Esophagus squamous epithelium (tissue), 4 donors: ENCODE results near the gene SLAIN1.

Experiments
- POLR2A ChIP-seq, 4 donors: fragments of 450-650 bp; IDR thresholded peaks; one replicate each; pipeline ENCODE4 v1.6.1; 2017; ENCODE audit warnings: antibody characterized with exemption in 4 of 4, mild to moderate bottlenecking in 4 of 4, moderate library complexity in 3 of 4
- TF ChIP-seq, protein P1 (sequence below), 6 experiments: fragments of 450-650 bp in 4 of 6; fragments of 200-600 bp in 2 of 6; sonication (generic) in 2 of 6; IDR thresholded peaks; one replicate each; pipeline ENCODE4 v1.5.1; 2016 to 2019; ENCODE audit warnings: antibody characterized with exemption in 6 of 6, mild to moderate bottlenecking in 4 of 6, moderate library complexity in 4 of 6

- TF ChIP-seq, protein P1, sequence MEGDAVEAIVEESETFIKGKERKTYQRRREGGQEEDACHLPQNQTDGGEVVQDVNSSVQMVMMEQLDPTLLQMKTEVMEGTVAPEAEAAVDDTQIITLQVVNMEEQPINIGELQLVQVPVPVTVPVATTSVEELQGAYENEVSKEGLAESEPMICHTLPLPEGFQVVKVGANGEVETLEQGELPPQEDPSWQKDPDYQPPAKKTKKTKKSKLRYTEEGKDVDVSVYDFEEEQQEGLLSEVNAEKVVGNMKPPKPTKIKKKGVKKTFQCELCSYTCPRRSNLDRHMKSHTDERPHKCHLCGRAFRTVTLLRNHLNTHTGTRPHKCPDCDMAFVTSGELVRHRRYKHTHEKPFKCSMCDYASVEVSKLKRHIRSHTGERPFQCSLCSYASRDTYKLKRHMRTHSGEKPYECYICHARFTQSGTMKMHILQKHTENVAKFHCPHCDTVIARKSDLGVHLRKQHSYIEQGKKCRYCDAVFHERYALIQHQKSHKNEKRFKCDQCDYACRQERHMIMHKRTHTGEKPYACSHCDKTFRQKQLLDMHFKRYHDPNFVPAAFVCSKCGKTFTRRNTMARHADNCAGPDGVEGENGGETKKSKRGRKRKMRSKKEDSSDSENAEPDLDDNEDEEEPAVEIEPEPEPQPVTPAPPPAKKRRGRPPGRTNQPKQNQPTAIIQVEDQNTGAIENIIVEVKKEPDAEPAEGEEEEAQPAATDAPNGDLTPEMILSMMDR (IDR thresholded peaks at IDR 0.05): no peak
- no peak for TF ChIP-seq POLR2A (IDR thresholded peaks at IDR 0.05)
These were observed 44.1 kb downstream of the SLAIN1 start for GRCh38 chr13:77741597-77741972.
